ENCODE data around the gene EXPH5.
"Not testable (repeated sequence)": the region's sequence is repeated elsewhere in the genome, so short reads cannot be mapped to it uniquely, and the experiment has no call there.

EXPH5 gene, protein sequence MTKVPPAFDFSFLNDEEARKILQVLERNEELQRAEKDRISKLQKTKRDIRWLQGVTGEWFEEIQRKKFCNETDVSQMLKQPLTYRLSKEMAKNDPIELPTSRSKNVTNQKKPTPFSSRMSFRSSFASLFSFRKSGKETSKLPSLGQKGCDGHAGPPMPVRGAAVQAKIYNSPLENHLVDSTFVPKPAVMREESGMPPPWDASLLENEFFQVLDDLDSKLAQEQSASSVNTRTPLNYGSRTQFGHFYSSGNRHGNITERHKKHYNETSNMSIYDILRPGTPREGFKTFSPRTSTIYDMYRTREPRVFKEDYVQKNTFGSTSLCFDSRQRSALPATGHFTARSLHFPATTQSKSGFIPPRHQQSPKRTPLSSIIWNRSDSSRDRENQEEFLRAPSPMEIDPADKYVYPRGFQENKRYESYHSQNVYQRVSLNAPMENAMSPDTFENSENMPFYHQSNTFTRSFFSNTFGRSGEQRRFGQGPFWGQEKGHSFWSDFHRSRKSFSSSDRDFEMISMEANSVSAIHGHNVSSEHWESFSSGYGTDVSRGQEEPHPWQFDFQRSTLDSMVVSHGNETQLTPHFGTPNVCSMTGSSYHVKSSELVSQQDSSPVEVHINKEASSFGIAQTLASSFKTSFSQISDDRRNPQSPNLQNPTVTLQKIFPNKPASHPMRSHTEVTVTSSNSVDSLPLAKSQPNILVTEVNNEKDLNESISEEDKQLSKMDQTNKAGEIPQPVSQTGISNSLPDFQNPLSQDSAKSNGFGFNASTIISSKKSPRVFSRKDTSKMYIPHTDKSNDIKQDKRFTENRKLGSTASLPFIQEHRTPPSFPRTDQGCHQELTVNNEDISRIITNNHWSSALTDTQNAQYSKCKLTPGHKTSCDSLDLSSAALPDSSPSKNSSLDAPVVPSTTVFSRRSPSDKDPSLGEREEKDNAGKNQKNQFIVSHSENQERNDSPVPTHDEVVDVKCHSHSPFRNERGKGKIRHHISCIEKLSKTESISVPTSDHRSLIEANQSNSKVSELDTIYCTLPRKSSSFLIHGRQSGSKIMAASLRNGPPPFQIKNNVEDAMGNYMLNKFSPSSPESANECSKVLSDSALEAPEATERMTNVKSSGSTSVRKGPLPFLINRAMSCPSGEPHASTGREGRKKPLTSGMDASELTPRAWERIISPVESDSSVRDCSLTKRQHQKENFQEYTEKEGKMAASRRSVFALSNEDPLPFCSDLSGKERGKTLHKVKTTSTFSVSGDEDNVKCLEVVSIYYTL (N-terminal part only)

GRCh38 chr11:108593214-108593922 lies at the start of gene EXPH5:
Gene EXPH5, minus strand, starts transcription at chr11:108593768. Its CDS starts 232 bp downstream, at chr11:108593536.
- H3K4me3 ChIP-seq (ENCODE audit: control insufficient read depth, low read depth, low read length): peak within 1 kb of the TSS; percentile 50
- DNase-seq (ENCODE audit: low read depth): no peak
- TF ChIP-seq, protein P1, sequence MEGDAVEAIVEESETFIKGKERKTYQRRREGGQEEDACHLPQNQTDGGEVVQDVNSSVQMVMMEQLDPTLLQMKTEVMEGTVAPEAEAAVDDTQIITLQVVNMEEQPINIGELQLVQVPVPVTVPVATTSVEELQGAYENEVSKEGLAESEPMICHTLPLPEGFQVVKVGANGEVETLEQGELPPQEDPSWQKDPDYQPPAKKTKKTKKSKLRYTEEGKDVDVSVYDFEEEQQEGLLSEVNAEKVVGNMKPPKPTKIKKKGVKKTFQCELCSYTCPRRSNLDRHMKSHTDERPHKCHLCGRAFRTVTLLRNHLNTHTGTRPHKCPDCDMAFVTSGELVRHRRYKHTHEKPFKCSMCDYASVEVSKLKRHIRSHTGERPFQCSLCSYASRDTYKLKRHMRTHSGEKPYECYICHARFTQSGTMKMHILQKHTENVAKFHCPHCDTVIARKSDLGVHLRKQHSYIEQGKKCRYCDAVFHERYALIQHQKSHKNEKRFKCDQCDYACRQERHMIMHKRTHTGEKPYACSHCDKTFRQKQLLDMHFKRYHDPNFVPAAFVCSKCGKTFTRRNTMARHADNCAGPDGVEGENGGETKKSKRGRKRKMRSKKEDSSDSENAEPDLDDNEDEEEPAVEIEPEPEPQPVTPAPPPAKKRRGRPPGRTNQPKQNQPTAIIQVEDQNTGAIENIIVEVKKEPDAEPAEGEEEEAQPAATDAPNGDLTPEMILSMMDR (IDR thresholded peaks at IDR 0.05; ENCODE audit: control insufficient read depth, insufficient read depth, low read depth, low read length, missing control alignments): no peak

- DNase-seq (ENCODE audit: low read depth); H3K4me3 ChIP-seq (ENCODE audit: control insufficient read depth, low read depth, low read length): not testable (repeated sequence)
Observed at GRCh38 chr11:108641752-108642151, 48.2 kb upstream of the EXPH5 start.

GRCh38 chr11:108639146-108639545 lies 45.6 kb upstream of the EXPH5 start:
- no peak overlapping the region for H3K4me3 ChIP-seq (ENCODE audit: control insufficient read depth, low read depth, low read length)
- TF ChIP-seq, protein P1 (IDR thresholded peaks at IDR 0.05; ENCODE audit: control insufficient read depth, insufficient read depth, low read depth, low read length, missing control alignments): no peak
- DNase-seq (ENCODE audit: low read depth): no peak

GRCh38 chr11:108636222-108636621 lies 42.7 kb upstream of the EXPH5 start:
- DNase-seq (ENCODE audit: low read depth): no peak
- TF ChIP-seq, protein P1 (IDR thresholded peaks at IDR 0.05; ENCODE audit: control insufficient read depth, insufficient read depth, low read depth, low read length, missing control alignments): no peak

GRCh38 chr11:108635106-108635505 lies 41.5 kb upstream of the EXPH5 start:
- DNase-seq (ENCODE audit: low read depth): no peak
- TF ChIP-seq, protein P1 (IDR thresholded peaks at IDR 0.05; ENCODE audit: control insufficient read depth, insufficient read depth, low read depth, low read length, missing control alignments): no peak
- H3K4me3 ChIP-seq (ENCODE audit: control insufficient read depth, low read depth, low read length): no peak overlapping the region

More at GRCh38 chr11:108636222-108636621, 42.7 kb upstream of the EXPH5 start:
- no peak overlapping the region for H3K4me3 ChIP-seq (ENCODE audit: control insufficient read depth, low read depth, low read length)

- no peak overlapping the region for H3K4me3 ChIP-seq (ENCODE audit: control insufficient read depth, low read depth, low read length)
- DNase-seq (ENCODE audit: low read depth): no peak
- TF ChIP-seq, protein P1 (IDR thresholded peaks at IDR 0.05; ENCODE audit: control insufficient read depth, insufficient read depth, low read depth, low read length, missing control alignments): no peak
Observed at GRCh38 chr11:108632041-108632704, 38.6 kb upstream of the EXPH5 start.
